ENCODE measurements around the gene EEF1AKMT1. TPM values are rescaled to one million over a fixed set of nuclear protein-coding genes. Genes with fewer than 3 reads are reported as not detected.

Gene EEF1AKMT1
- total and polyA plus RNA-seq, 2 donors (not counting 1 experiment from before 2014, with no cell fraction given): 2.9 to 4.9 TPM

DNA sequence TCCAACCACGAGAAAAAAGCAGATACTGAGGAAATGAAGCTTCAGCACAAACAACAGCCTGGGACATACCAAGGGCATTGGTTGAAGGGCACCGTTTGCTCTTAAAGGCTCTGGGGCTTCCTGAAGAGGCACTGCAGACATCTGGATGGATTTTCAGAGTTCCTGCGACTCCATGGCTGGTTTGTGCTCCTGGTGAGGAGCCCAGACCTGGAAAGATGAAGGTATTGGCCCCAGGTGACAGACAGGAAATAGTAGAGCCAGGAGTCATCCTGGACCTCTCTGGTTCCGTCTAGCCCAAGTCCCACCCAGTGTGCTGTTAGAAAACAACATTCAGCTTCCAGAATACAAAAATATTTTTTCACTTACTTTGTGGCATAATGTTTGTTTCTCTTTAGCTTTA lies 64.0 kb downstream of the EEF1AKMT1 start:
- no peaks in the 10 kb centered on the region for H3K9me3 Mint-ChIP-seq (ENCODE audit: insufficient read depth)
- TF ChIP-seq CTCF (IDR thresholded peaks at IDR 0.05) (no peak), EZH2 (IDR thresholded peaks at IDR 0.05; ENCODE audit: borderline replicate concordance, insufficient read depth, low read depth, low read length, poor library complexity, severe bottlenecking) (no peak)
- POLR2A ChIA-PET: no interaction called here
- no peaks in the 10 kb centered on the region for H3K79me2 ChIP-seq (ENCODE audit: control insufficient read depth, insufficient read depth, low read length)
- H3K27ac Mint-ChIP-seq: no peak overlapping the region
- no peak for DNase-seq
- no peak overlapping the region for H2AFZ ChIP-seq (ENCODE audit: insufficient read depth, low read depth, low read length, poor library complexity, severe bottlenecking)
- no peak overlapping the region for H3K9ac ChIP-seq (ENCODE audit: low read length)
- peaks cover 0 to 4% (median 0%) of the 10 kb centered on the region in 4 experiments for H3K27me3 ChIP-seq (replicated peaks in 1 of 4; ENCODE audit: control extremely low read depth in 1 of 4, control insufficient read depth in 3 of 4, insufficient read depth in 4 of 4, low read length in 3 of 4)
- H3K36me3 ChIP-seq (replicated peaks in 1 of 2; ENCODE audit: control extremely low read depth in 1 of 2, control insufficient read depth in 1 of 2, extremely low read depth in 1 of 2, insufficient read depth in 2 of 2, low read length in 1 of 2): no peaks in the 10 kb centered on the region
- no peaks in the 10 kb centered on the region for H3K9me3 ChIP-seq (ENCODE audit: control extremely low read depth in 1 of 3, control insufficient read depth in 2 of 3, insufficient read depth in 1 of 3, low read length in 2 of 3)
- H3K27me3 Mint-ChIP-seq: peaks cover 8% of the 10 kb centered on the region
- peaks cover 7% of the 10 kb centered on the region for H3K4me1 Mint-ChIP-seq
- ATAC-seq (ENCODE audit: low read depth): no peak
- no peak overlapping the region for H3K4me3 Mint-ChIP-seq
- no peaks in the 10 kb centered on the region for H4K20me1 ChIP-seq (ENCODE audit: control insufficient read depth, insufficient read depth, low read length, poor library complexity, severe bottlenecking)
- H3K4me2 ChIP-seq (replicated peaks; ENCODE audit: low read depth, low read length, poor library complexity, severe bottlenecking): no peak overlapping the region
- peaks cover 0 to 8% of the 10 kb centered on the region in 2 donors for H3K4me1 ChIP-seq (ENCODE audit: control insufficient read depth in 2 of 2, insufficient read depth in 2 of 2, low read length in 2 of 2)
- intact Hi-C loops (cut with micrococcal nuclease): loop anchor here (10.0 kb wide), 1 partner anchor 895 kb away; the partner anchor contains the start of gene MICU2
- 80% methylated on average over 4 of the region's 4 CpGs for WGBS (ENCODE audit: insufficient coverage)
- H3K4me3 ChIP-seq (ENCODE audit: control extremely low read depth in 1 of 5, extremely low read depth in 1 of 5, insufficient read depth in 1 of 5, low read depth in 2 of 5, low read length in 4 of 5): no peak overlapping the region
- no peak overlapping the region for H3K27ac ChIP-seq (ENCODE audit: low read length in 2 of 2)
- CTCF ChIA-PET: interaction anchor here (1.2 to 5.3 kb wide), 2 partner anchors 119 to 216 kb away, joined by 4 to 35 read pairs; no protein-coding TSS in a partner anchor

- Mint-ChIP-seq H3K27me3 (peaks cover 8% of the 10 kb centered on the region), H3K9me3 (ENCODE audit: insufficient read depth) (no peaks in the 10 kb centered on the region), H3K27ac (no peak overlapping the region), H3K4me1 (peaks cover 7% of the 10 kb centered on the region), H3K4me3 (no peak overlapping the region)
- no peak overlapping the region for H3K27ac ChIP-seq (ENCODE audit: low read length in 2 of 2)
- DNase-seq (no peak), ATAC-seq (ENCODE audit: low read depth) (no peak)
- POLR2A ChIA-PET: no interaction called here
- no peak overlapping the region for H2AFZ ChIP-seq (ENCODE audit: insufficient read depth, low read depth, low read length, poor library complexity, severe bottlenecking)
- H4K20me1 ChIP-seq (ENCODE audit: control insufficient read depth, insufficient read depth, low read length, poor library complexity, severe bottlenecking): no peaks in the 10 kb centered on the region
- H3K4me1 ChIP-seq (ENCODE audit: control insufficient read depth in 2 of 2, insufficient read depth in 2 of 2, low read length in 2 of 2): peaks cover 0 to 8% of the 10 kb centered on the region in 2 donors
- CTCF ChIA-PET: interaction anchor here (1.2 to 5.3 kb wide), 2 partner anchors 119 to 217 kb away, joined by 4 to 35 read pairs; no protein-coding TSS in a partner anchor
- intact Hi-C loops (cut with micrococcal nuclease): loop anchor here (10.0 kb wide), 1 partner anchor 895 kb away; the partner anchor contains the start of gene MICU2
- 100% methylated on average over 3 of the region's 8 CpGs for WGBS (ENCODE audit: insufficient coverage)
- peaks cover 0 to 2% (median 0%) of the 10 kb centered on the region in 4 experiments for H3K27me3 ChIP-seq (replicated peaks in 1 of 4; ENCODE audit: control extremely low read depth in 1 of 4, control insufficient read depth in 3 of 4, insufficient read depth in 4 of 4, low read length in 3 of 4)
- TF ChIP-seq EZH2 (IDR thresholded peaks at IDR 0.05; ENCODE audit: borderline replicate concordance, insufficient read depth, low read depth, low read length, poor library complexity, severe bottlenecking): no peak
- TF ChIP-seq CTCF (IDR thresholded peaks at IDR 0.05): no peak
- no peaks in the 10 kb centered on the region for H3K9me3 ChIP-seq (ENCODE audit: control extremely low read depth in 1 of 3, control insufficient read depth in 2 of 3, insufficient read depth in 1 of 3, low read length in 2 of 3)
- H3K79me2 ChIP-seq (ENCODE audit: control insufficient read depth, insufficient read depth, low read length): no peaks in the 10 kb centered on the region
- H3K9ac ChIP-seq (ENCODE audit: low read length): no peak overlapping the region
- H3K36me3 ChIP-seq (replicated peaks in 1 of 2; ENCODE audit: control extremely low read depth in 1 of 2, control insufficient read depth in 1 of 2, extremely low read depth in 1 of 2, insufficient read depth in 2 of 2, low read length in 1 of 2): no peaks in the 10 kb centered on the region
- H3K4me2 ChIP-seq (replicated peaks; ENCODE audit: low read depth, low read length, poor library complexity, severe bottlenecking): no peak overlapping the region
- no peak overlapping the region for H3K4me3 ChIP-seq (ENCODE audit: control extremely low read depth in 1 of 5, extremely low read depth in 1 of 5, insufficient read depth in 1 of 5, low read depth in 2 of 5, low read length in 4 of 5)
Measured at GRCh38 chr13:20709369-20709768, 64.4 kb downstream of the EEF1AKMT1 start.

All from B cell (primary cell).